Measurements from ENCODE around the gene ZBTB11. TPM values are rescaled to one million over a fixed set of nuclear protein-coding genes. Genes with fewer than 3 reads are reported as not detected.

Gene ZBTB11
- total RNA-seq, 1 experiment from 2014 or later: 31.3 TPM

Other genes with a start within 250 kb of the ZBTB11 start
- gene SENP7, start 163.9 kb downstream of the ZBTB11 start, total RNA-seq (2014; rRNA removed; shearing (Covaris generic)): 23.3 and 28.3 TPM in 2 replicates
- 76.7 and 88.6 TPM in 2 replicates for gene TRMT10C, start 115.3 kb downstream of the ZBTB11 start, total RNA-seq (2014; rRNA removed; shearing (Covaris generic))
- gene PCNP, start 103.0 kb downstream of the ZBTB11 start, total RNA-seq (2014; rRNA removed; shearing (Covaris generic)): 157 and 182 TPM in 2 replicates
- 5,296 and 6,510 TPM in 2 replicates for gene RPL24, start 9.6 kb upstream of the ZBTB11 start, total RNA-seq (2014; rRNA removed; shearing (Covaris generic))
- 46.3 and 48.9 TPM in 2 replicates for gene CEP97, start 47.5 kb upstream of the ZBTB11 start, total RNA-seq (2014; rRNA removed; shearing (Covaris generic))
- gene NXPE3, start 102.1 kb upstream of the ZBTB11 start, total RNA-seq (2014; rRNA removed; shearing (Covaris generic)): 28.0 and 30.2 TPM in 2 replicates
- gene NFKBIZ, start 172.4 kb upstream of the ZBTB11 start, total RNA-seq (2014; rRNA removed; shearing (Covaris generic)): 5.6 and 5.7 TPM in 2 replicates